ENCODE results near the gene NFASC.
A peak's percentile ranks its signal among the peaks of the same experiment; 100 is the strongest.

Gene NFASC

GRCh38 chr1:204962742-204963632 is 92.3 kb downstream of the NFASC start:
- DNase-seq = no peak

- DNase-seq = no peak
Observed at GRCh38 chr1:204967451-204967850, 96.8 kb downstream of the NFASC start.

- DNase-seq = no peak
Observed at GRCh38 chr1:204968135-204968534, 97.5 kb downstream of the NFASC start.

GRCh38 chr1:204968951-204969350 is 98.3 kb downstream of the NFASC start:
- DNase-seq = no peak

GRCh38 chr1:204970937-204971336 is 100.3 kb downstream of the NFASC start:
- DNase-seq = no peak

DNA sequence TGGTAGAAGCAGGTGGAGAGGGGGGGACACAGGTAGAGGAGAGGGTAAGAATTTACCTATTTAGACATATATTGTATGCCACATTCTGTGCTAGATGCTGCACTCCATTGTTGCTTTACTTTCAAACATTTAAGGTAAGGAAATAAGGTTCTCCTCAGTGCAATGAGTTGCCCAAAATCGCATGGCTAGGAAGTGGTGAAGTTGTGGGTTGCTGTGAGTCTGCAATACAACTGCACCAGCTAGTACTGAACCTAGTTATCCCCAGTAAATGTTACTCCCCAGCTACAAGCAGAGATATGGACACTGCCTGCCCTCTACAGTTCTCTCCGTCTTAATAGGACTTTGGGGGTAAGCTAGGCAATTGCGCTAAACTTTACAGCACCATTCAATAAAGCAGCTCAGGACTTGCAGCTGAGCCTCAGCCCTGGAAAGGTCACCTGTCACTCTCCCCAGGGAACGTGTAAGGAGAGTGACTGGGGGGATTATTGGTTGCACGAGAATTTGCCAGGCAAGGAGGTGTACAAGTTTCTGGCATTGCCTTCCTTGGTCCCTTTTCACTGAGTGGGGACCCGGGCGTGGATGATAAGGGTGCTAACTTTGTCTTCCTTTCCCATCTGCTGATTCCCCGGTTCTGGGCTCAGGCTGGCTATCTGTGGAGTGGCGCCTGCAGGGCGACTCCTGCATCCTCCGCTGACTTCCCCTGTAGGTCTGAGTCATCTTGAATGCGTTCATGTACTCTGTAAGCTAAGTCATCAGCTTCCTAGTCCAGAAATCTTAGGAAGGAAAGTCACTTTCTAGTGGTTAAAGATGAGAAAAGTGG is 101.1 kb downstream of the NFASC start:
- DNase-seq = peak; percentile 75

GRCh38 chr1:204972426-204972825 is 101.8 kb downstream of the NFASC start:
- DNase-seq = peak; percentile 15

GRCh38 chr1:204973449-204973848 is 102.8 kb downstream of the NFASC start:
- DNase-seq = no peak

DNA sequence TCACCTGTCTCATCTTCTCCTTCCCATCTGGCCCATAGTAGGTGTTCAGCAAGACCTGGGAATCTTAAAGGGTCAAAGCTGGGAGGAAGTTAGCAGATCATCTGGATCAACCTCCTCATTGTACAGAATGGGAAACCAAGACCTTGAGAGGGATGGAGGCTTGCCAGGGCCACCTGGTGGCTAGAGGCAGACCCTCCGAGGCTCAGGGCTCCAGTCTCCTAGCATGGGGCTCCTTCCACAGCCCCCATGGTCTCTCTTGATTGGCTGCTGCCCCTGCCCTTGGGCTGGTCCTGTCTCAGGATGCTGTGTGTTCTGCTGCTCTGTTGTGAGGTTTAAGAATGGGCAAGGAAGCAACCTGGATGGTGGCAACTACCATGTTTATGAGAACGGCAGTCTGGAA is 103.7 kb downstream of the NFASC start:
- no peak for DNase-seq

- DNase-seq = no peak
Observed at GRCh38 chr1:204975021-204975420, 104.4 kb downstream of the NFASC start.

DNA sequence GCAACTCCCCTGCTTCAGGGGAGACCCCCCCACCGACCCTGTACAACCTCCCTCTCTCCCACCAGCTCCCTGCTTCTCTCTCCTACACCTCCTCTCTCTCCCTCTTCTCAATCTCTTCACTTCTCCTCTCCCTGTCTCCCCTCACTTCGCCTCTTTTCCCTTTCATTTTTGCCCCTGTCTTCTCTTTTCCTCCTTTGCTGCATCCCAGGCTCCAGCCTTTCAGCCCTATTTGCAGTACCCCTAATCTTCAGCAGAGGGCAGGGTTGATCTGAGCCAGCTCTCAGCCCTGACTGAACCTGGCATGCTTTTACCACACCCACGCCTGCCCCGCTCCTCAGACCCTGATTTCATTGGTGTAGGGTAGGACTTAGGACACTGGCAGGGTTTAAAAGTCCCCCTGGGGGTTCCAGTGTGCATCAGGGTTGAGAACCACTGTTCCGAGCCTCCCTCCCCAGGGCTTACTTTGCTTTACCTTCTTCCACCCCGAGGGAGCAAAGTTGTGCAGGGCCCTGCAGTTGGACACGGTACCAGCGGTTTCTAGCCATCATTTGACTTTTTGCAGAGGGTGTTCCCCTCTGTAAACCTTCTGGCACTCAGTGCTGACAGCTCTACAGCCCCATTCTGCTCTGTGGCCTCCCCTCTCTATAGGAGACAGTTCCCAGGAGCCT is 105.0 kb downstream of the NFASC start:
- DNase-seq = peak; percentile 36

GRCh38 chr1:204976646-204977045 is 106.0 kb downstream of the NFASC start:
- no peak for DNase-seq

DNA sequence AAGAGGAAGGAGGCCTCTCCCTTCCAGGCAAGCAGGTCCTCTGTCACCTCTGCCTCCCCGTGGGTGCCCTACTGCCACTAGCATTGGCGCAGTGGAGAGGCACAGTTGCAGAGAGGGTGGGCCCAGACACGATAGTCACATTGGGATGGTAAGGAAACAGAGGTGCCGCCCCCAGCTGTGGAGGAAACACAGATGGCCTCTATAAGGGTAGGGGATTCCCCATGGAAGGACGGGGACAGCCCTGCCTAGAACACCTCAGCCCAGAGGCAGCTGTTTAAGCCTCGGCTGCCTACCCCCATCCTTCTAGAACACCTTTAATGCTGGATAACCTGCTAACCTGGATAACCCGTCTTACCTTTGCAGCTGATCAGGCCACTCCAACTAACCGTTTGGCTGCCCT is 106.7 kb downstream of the NFASC start:
- no peak for DNase-seq

DNA sequence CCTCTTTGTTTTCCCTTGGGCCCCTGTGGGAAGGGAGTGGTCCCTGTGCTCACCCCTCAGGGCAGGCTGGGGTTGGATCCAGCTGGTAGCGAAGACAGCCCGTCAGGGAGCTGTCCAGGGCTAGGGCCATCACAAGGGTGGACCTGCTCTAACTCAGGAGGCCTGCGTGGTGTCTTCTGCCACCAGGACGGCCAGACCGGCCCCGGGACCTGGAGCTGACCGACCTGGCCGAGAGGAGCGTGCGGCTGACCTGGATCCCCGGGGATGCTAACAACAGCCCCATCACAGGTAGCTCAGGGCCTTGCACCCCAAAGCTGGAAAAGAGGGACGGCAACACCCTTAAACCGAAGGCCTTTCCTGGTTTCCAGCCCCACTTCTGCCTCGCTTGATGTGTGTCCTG is 108.1 kb downstream of the NFASC start:
- DNase-seq = no peak

DNA sequence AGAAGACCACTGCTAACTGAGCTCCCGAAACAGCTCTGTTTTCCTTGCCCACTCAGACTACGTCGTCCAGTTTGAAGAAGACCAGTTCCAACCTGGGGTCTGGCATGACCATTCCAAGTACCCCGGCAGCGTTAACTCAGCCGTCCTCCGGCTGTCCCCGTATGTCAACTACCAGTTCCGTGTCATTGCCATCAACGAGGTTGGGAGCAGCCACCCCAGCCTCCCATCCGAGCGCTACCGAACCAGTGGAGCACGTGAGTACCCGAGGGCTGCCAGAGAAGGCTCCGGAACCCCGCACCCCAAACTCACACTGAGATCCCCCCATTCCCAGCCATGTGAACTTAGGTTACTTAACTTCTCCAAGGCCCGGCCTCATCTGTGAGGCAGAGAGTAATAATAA is 108.6 kb downstream of the NFASC start:
- DNase-seq = no peak

DNA sequence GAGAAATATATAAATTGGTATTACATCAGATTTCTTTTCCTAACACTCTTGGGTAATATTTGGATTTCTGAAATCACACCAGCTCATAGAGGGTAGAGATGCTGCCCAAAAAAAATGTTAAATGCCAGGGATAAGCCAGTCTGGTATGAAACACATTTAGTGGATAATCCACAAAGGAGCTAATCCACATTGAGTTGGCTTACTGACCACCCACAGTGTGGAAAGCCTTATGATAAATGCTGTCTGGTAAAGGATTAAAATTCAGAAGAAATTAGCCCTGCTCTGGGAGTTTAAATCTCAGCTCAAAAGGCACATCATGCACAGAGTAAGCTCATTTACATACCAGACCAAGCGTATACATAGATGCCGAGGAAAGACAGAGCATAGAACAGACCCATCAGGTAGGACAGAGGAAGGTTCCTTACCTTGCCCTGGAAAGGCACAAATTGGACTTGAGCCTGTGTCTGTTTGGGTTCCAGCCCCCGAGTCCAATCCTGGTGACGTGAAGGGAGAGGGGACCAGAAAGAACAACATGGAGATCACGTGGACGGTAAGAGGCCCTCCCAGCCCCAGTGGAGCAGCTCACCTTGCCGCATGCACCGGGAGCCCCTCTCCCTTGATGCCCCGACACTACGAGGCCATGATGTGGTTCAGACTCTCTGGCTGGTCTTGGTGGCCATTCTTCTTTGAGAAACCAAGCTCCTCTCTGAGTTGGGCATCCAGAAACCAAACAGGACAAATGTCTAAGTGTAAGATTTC is 109.4 kb downstream of the NFASC start:
- no peak for DNase-seq

DNA sequence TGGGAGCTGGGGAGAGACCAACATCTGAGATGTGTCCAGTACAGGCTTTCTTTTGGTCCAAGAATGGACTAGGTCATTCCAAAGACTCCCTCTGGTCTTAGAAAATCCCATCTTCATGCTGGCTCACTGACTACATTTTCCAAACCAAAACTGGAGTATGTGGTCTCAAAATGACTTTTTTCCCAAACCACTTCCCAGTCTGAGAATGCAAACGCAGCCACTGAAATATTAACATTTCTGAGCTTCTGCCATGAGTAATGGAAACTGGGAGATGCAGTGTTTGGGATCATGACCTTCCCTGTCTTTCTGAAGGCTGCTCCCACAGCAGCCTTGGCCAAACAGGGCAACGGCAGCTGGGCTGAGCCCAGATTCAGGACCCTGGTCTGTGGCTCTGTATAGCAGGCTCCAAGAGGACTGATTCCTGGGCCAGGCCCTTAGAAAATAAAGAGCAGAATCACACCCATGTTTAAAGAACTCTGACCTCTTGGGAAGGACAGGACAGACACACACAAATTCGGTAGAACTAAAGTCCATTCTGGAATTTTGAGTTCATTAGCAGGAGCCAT is 110.3 kb downstream of the NFASC start:
- peak; percentile 7 for DNase-seq

DNA sequence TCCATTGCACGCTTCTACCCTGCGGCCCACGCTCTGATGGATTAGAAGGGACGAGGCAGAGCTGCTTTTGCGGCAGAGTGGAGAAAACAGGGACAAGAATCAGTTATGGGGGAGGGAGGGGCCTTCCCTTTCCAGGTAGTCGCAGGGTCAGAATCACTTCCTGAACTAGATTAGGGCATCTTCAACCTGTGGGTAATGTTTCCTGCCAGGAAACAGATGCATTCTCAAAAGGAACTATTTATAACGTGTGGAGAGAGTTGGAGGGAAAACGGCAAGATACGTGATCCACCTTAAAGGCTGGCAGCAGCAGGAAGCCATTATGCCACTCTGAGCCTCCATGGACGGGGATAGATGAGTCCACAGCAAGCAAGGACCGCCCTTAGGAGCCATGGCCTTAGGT is 112.5 kb downstream of the NFASC start:
- DNase-seq = no peak

GRCh38 chr1:204983881-204984280 is 113.2 kb downstream of the NFASC start:
- DNase-seq = no peak

- DNase-seq = no peak
Observed at GRCh38 chr1:204984499-204984898, 113.8 kb downstream of the NFASC start.

GRCh38 chr1:204986181-204986580 is 115.5 kb downstream of the NFASC start:
- no peak for DNase-seq

GRCh38 chr1:204987689-204988088 is 117.0 kb downstream of the NFASC start:
- no peak for DNase-seq

Data from fibroblast of skin of right quadriceps (primary cell).